ENCODE results near the gene ADCY7. TPM values are rescaled to one million over a fixed set of nuclear protein-coding genes. Genes with fewer than 3 reads are reported as not detected.

The ADCY7 gene
- total and polyA plus RNA-seq, 4 donors, result 4.0 to 75.8 (median 20.2) TPM

- H3K27me3 ChIP-seq (ENCODE audit: control insufficient read depth in 1 of 2, insufficient read depth in 2 of 2, low read length in 1 of 2), result no peaks in the 10 kb centered on the region
- ATAC-seq (ENCODE audit: low FRiP score) (peak; percentile 27), DNase-seq (peak; percentile 70 to 82)
- intact Hi-C loops (cut with DNase I), result no loop called here
- 80 to 82% methylated on average over 19 to 21 of the region's 21 CpGs for WGBS, 2 donors
- no peak overlapping the region for H3K27ac ChIP-seq (ENCODE audit: low read depth in 1 of 2, low read length in 2 of 2)
- no peak overlapping the region for H3K4me3 ChIP-seq (ENCODE audit: low read length in 2 of 2)
- H3K9me3 ChIP-seq (ENCODE audit: control insufficient read depth, low read length), result no peaks in the 10 kb centered on the region
- no peaks in the 10 kb centered on the region for H3K4me1 ChIP-seq (ENCODE audit: control insufficient read depth in 1 of 2, insufficient read depth in 2 of 2, low read length in 2 of 2)
- H3K36me3 ChIP-seq (ENCODE audit: control insufficient read depth in 1 of 2, insufficient read depth in 2 of 2, low read length in 1 of 2), result no peaks in the 10 kb centered on the region
Measured at GRCh38 chr16:50301626-50302471, 35.5 kb downstream of the ADCY7 start.

- ATAC-seq (ENCODE audit: low FRiP score), result no peak
- WGBS, 2 donors, result 93 to 94% methylated on average over 15 of the region's 15 CpGs
- Histone ChIP-seq H3K4me3 (ENCODE audit: low read length in 2 of 2) (no peak overlapping the region), H3K27ac (ENCODE audit: low read depth in 1 of 2, low read length in 2 of 2) (no peak overlapping the region), H3K4me1 (ENCODE audit: control insufficient read depth in 1 of 2, insufficient read depth in 2 of 2, low read length in 2 of 2) (no peaks in the 10 kb centered on the region), H3K27me3 (ENCODE audit: control insufficient read depth in 1 of 2, insufficient read depth in 2 of 2, low read length in 1 of 2) (no peaks in the 10 kb centered on the region), H3K36me3 (ENCODE audit: control insufficient read depth in 1 of 2, insufficient read depth in 2 of 2, low read length in 1 of 2) (no peaks in the 10 kb centered on the region), H3K9me3 (ENCODE audit: control insufficient read depth, low read length) (no peaks in the 10 kb centered on the region)
- intact Hi-C loops (cut with DNase I), result no loop called here
- peak; percentile 34 to 42 for DNase-seq
Measured at GRCh38 chr16:50302472-50303005, 36.2 kb downstream of the ADCY7 start.

GRCh38 chr16:50303041-50303604 lies 36.8 kb downstream of the ADCY7 start:
- Histone ChIP-seq H3K27ac (ENCODE audit: low read depth in 1 of 2, low read length in 2 of 2) (no peak overlapping the region), H3K27me3 (ENCODE audit: control insufficient read depth in 1 of 2, insufficient read depth in 2 of 2, low read length in 1 of 2) (no peaks in the 10 kb centered on the region), H3K9me3 (ENCODE audit: control insufficient read depth, low read length) (no peaks in the 10 kb centered on the region), H3K4me3 (ENCODE audit: low read length in 2 of 2) (no peak overlapping the region), H3K36me3 (ENCODE audit: control insufficient read depth in 1 of 2, insufficient read depth in 2 of 2, low read length in 1 of 2) (no peaks in the 10 kb centered on the region), H3K4me1 (ENCODE audit: control insufficient read depth in 1 of 2, insufficient read depth in 2 of 2, low read length in 2 of 2) (no peaks in the 10 kb centered on the region)
- WGBS, 2 donors, result 93% methylated on average over 11 of the region's 11 CpGs
- intact Hi-C loops (cut with DNase I), result no loop called here
- ATAC-seq (ENCODE audit: low FRiP score) (no peak), DNase-seq (peak; percentile 21 to 25)

GRCh38 chr16:50303605-50304466 lies 37.5 kb downstream of the ADCY7 start:
- H3K27me3 ChIP-seq (ENCODE audit: control insufficient read depth in 1 of 2, insufficient read depth in 2 of 2, low read length in 1 of 2), result no peaks in the 10 kb centered on the region
- no peak overlapping the region for H3K4me3 ChIP-seq (ENCODE audit: low read length in 2 of 2)
- ATAC-seq (ENCODE audit: low FRiP score) (no peak), DNase-seq (peak; percentile 46 to 73)
- WGBS, 2 donors, result 85 to 87% methylated on average over 30 to 33 of the region's 33 CpGs
- intact Hi-C loops (cut with DNase I), result no loop called here
- H3K27ac ChIP-seq (ENCODE audit: low read depth in 1 of 2, low read length in 2 of 2), result no peak overlapping the region
- no peaks in the 10 kb centered on the region for H3K4me1 ChIP-seq (ENCODE audit: control insufficient read depth in 1 of 2, insufficient read depth in 2 of 2, low read length in 2 of 2)
- H3K9me3 ChIP-seq (ENCODE audit: control insufficient read depth, low read length), result no peaks in the 10 kb centered on the region
- no peaks in the 10 kb centered on the region for H3K36me3 ChIP-seq (ENCODE audit: control insufficient read depth in 1 of 2, insufficient read depth in 2 of 2, low read length in 1 of 2)

GRCh38 chr16:50304467-50305440 lies 38.4 kb downstream of the ADCY7 start:
- intact Hi-C loops (cut with DNase I), result no loop called here
- DNase-seq (peak; percentile 44 to 71), ATAC-seq (ENCODE audit: low FRiP score) (no peak)

GRCh38 chr16:50305441-50306061 lies 39.2 kb downstream of the ADCY7 start:
- DNase-seq, result peak; percentile 38 to 68
- no peaks in the 10 kb centered on the region for H3K27me3 ChIP-seq (ENCODE audit: control insufficient read depth in 1 of 2, insufficient read depth in 2 of 2, low read length in 1 of 2)
- H3K36me3 ChIP-seq (ENCODE audit: control insufficient read depth in 1 of 2, insufficient read depth in 2 of 2, low read length in 1 of 2), result no peaks in the 10 kb centered on the region
- H3K9me3 ChIP-seq (ENCODE audit: control insufficient read depth, low read length), result no peaks in the 10 kb centered on the region
- no peak for ATAC-seq (ENCODE audit: low FRiP score)
- 89 to 94% methylated on average over 21 of the region's 21 CpGs for WGBS, 2 donors
- intact Hi-C loops (cut with DNase I), result no loop called here
- no peaks in the 10 kb centered on the region for H3K4me1 ChIP-seq (ENCODE audit: control insufficient read depth in 1 of 2, insufficient read depth in 2 of 2, low read length in 2 of 2)
- H3K4me3 ChIP-seq (ENCODE audit: low read length in 2 of 2), result no peak overlapping the region
- no peak overlapping the region for H3K27ac ChIP-seq (ENCODE audit: low read depth in 1 of 2, low read length in 2 of 2)

More at GRCh38 chr16:50304467-50305440, 38.4 kb downstream of the ADCY7 start:
- Histone ChIP-seq H3K27ac (ENCODE audit: low read depth in 1 of 2, low read length in 2 of 2) (no peak overlapping the region), H3K27me3 (ENCODE audit: control insufficient read depth in 1 of 2, insufficient read depth in 2 of 2, low read length in 1 of 2) (no peaks in the 10 kb centered on the region), H3K36me3 (ENCODE audit: control insufficient read depth in 1 of 2, insufficient read depth in 2 of 2, low read length in 1 of 2) (no peaks in the 10 kb centered on the region), H3K4me3 (ENCODE audit: low read length in 2 of 2) (no peak overlapping the region), H3K4me1 (ENCODE audit: control insufficient read depth in 1 of 2, insufficient read depth in 2 of 2, low read length in 2 of 2) (no peaks in the 10 kb centered on the region), H3K9me3 (ENCODE audit: control insufficient read depth, low read length) (no peaks in the 10 kb centered on the region)
- WGBS, 2 donors, result 94% methylated on average over 25 of the region's 25 CpGs

- Histone ChIP-seq H3K4me3 (ENCODE audit: low read length in 2 of 2) (no peak overlapping the region), H3K27me3 (ENCODE audit: control insufficient read depth in 1 of 2, insufficient read depth in 2 of 2, low read length in 1 of 2) (no peaks in the 10 kb centered on the region), H3K9me3 (ENCODE audit: control insufficient read depth, low read length) (no peaks in the 10 kb centered on the region), H3K36me3 (ENCODE audit: control insufficient read depth in 1 of 2, insufficient read depth in 2 of 2, low read length in 1 of 2) (no peaks in the 10 kb centered on the region), H3K27ac (ENCODE audit: low read depth in 1 of 2, low read length in 2 of 2) (no peak overlapping the region), H3K4me1 (ENCODE audit: control insufficient read depth in 1 of 2, insufficient read depth in 2 of 2, low read length in 2 of 2) (no peaks in the 10 kb centered on the region)
- WGBS, 2 donors, result 89 to 95% methylated on average over 9 of the region's 9 CpGs
- intact Hi-C loops (cut with DNase I), result no loop called here
- ATAC-seq (ENCODE audit: low FRiP score) (no peak), DNase-seq (peak; percentile 39 to 61)
Measured at GRCh38 chr16:50306287-50306686, 39.9 kb downstream of the ADCY7 start.

Measured in aorta (tissue), 5 donors.